ENCODE results near the gene ZNF362. TPM values are rescaled to one million over a fixed set of nuclear protein-coding genes. Genes with fewer than 3 reads are reported as not detected.

Gene ZNF362
- total and polyA plus RNA-seq, 4 donors, result 10.1 to 70.1 (median 46.4) TPM

- WGBS (ENCODE audit: insufficient coverage), result 80% methylated on average over 1 of the region's 3 CpGs
- Histone ChIP-seq H3K36me3 (ENCODE audit: control insufficient read depth, insufficient read depth, low read length) (peaks cover 2% of the 10 kb centered on the region), H3K9me3 (ENCODE audit: control insufficient read depth, insufficient read depth, low read length) (no peaks in the 10 kb centered on the region), H3K27me3 (ENCODE audit: control insufficient read depth, insufficient read depth, low read length) (no peaks in the 10 kb centered on the region), H3K27ac (ENCODE audit: low read depth, low read length) (peak overlapping the region; percentile 86), H3K4me1 (ENCODE audit: control insufficient read depth, insufficient read depth, low read length) (peaks cover 47% of the 10 kb centered on the region), H3K4me3 (ENCODE audit: low read depth, low read length) (peak overlapping the region; percentile 52)
- no peak for DNase-seq (ENCODE audit: low read depth in 4 of 6, low spot score in 6 of 6)
Observed at GRCh38 chr1:33346533-33346926, 90.2 kb downstream of the ZNF362 start.

DNA sequence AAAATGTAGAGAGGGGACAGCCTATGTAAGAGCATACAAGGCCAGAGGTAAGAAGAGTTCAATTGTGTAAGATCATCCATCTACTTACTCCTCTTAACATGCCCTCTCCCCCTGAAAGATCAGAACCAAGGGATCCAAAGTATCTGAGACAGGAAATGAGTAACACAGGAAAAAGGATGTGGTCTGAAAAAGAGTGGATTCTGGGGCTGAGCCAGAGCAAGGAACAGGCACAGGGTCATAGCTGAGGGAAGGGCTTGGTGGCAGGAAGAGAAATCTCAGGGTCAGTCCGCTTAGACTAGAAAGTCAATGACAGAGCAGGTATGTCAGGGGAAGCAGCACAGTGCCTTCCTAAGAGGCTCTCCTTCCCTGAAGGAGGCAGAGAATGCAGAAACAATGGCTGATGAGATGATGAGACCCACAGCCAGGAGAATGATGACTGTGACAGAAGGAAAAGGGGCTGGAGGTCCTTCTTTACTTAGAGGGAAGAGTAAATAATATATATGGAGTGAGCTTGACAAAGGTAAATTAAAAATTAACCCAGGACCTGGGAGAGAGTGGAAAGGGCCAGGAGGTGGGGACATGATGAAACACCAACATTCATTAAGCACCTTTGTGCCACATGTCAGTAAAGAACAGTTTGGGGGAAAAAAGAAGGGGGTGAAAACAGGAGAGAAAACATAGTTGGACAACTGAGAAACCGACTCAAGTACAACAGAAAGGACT lies 90.8 kb downstream of the ZNF362 start:
- H3K27me3 ChIP-seq (ENCODE audit: control insufficient read depth, insufficient read depth, low read length), result no peaks in the 10 kb centered on the region
- peaks cover 2% of the 10 kb centered on the region for H3K36me3 ChIP-seq (ENCODE audit: control insufficient read depth, insufficient read depth, low read length)
- WGBS (ENCODE audit: insufficient coverage), result 40% methylated on average over 1 of the region's 2 CpGs
- peak in 1 of 6 donors; percentile 35 for DNase-seq (ENCODE audit: low read depth in 4 of 6, low spot score in 6 of 6)
- H3K4me1 ChIP-seq (ENCODE audit: control insufficient read depth, insufficient read depth, low read length), result peaks cover 42% of the 10 kb centered on the region
- no peaks in the 10 kb centered on the region for H3K9me3 ChIP-seq (ENCODE audit: control insufficient read depth, insufficient read depth, low read length)
- H3K27ac ChIP-seq (ENCODE audit: low read depth, low read length), result peak overlapping the region; percentile 86
- peak overlapping the region; percentile 52 for H3K4me3 ChIP-seq (ENCODE audit: low read depth, low read length)

- peak overlapping the region; percentile 52 for H3K4me3 ChIP-seq (ENCODE audit: low read depth, low read length)
- WGBS (ENCODE audit: insufficient coverage), result 8% methylated on average over 5 of the region's 5 CpGs
- peaks cover 37% of the 10 kb centered on the region for H3K4me1 ChIP-seq (ENCODE audit: control insufficient read depth, insufficient read depth, low read length)
- peaks cover 4% of the 10 kb centered on the region for H3K36me3 ChIP-seq (ENCODE audit: control insufficient read depth, insufficient read depth, low read length)
- H3K27me3 ChIP-seq (ENCODE audit: control insufficient read depth, insufficient read depth, low read length), result no peaks in the 10 kb centered on the region
- no peaks in the 10 kb centered on the region for H3K9me3 ChIP-seq (ENCODE audit: control insufficient read depth, insufficient read depth, low read length)
- peak in 2 of 6 donors; percentile 53 to 78 for DNase-seq (ENCODE audit: low read depth in 4 of 6, low spot score in 6 of 6)
- H3K27ac ChIP-seq (ENCODE audit: low read depth, low read length), result peak overlapping the region; percentile 86
Observed at GRCh38 chr1:33347650-33347992, 91.3 kb downstream of the ZNF362 start.

GRCh38 chr1:33348194-33348593 lies 91.9 kb downstream of the ZNF362 start:
- DNase-seq (ENCODE audit: low read depth in 4 of 6, low spot score in 6 of 6), result peak in 1 of 6 donors; percentile 68
- Histone ChIP-seq H3K4me3 (ENCODE audit: low read depth, low read length) (peak overlapping the region; percentile 52), H3K27me3 (ENCODE audit: control insufficient read depth, insufficient read depth, low read length) (no peaks in the 10 kb centered on the region), H3K27ac (ENCODE audit: low read depth, low read length) (peak overlapping the region; percentile 86), H3K36me3 (ENCODE audit: control insufficient read depth, insufficient read depth, low read length) (peaks cover 5% of the 10 kb centered on the region), H3K4me1 (ENCODE audit: control insufficient read depth, insufficient read depth, low read length) (peaks cover 32% of the 10 kb centered on the region), H3K9me3 (ENCODE audit: control insufficient read depth, insufficient read depth, low read length) (no peaks in the 10 kb centered on the region)
- WGBS (ENCODE audit: insufficient coverage), result 0% methylated on average over 2 of the region's 2 CpGs

DNA sequence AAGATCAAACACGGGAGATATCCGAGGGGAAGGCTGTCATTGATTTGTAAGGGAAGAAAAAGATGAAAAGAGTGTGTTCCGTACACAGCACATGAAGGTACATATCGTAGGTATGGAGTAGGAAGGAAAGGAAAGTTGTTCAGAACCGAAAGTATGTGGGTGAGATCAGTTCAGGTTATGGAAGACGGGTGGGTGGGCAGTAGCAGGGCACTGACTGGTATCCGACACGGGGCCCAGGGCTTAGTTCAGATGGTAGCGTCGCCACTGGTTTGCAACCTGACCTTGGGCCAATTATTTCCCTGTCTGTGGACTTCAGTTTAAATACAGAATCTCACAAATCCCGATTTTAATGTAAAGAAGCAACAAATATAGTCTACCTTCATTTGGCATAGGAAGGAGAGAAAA lies 92.4 kb downstream of the ZNF362 start:
- Histone ChIP-seq H3K4me3 (ENCODE audit: low read depth, low read length) (peak overlapping the region; percentile 52), H3K27ac (ENCODE audit: low read depth, low read length) (peak overlapping the region; percentile 86), H3K4me1 (ENCODE audit: control insufficient read depth, insufficient read depth, low read length) (peaks cover 27% of the 10 kb centered on the region), H3K36me3 (ENCODE audit: control insufficient read depth, insufficient read depth, low read length) (peaks cover 6% of the 10 kb centered on the region), H3K9me3 (ENCODE audit: control insufficient read depth, insufficient read depth, low read length) (no peaks in the 10 kb centered on the region), H3K27me3 (ENCODE audit: control insufficient read depth, insufficient read depth, low read length) (no peaks in the 10 kb centered on the region)
- 3% methylated on average over 10 of the region's 11 CpGs for WGBS (ENCODE audit: insufficient coverage)
- DNase-seq (ENCODE audit: low read depth in 4 of 6, low spot score in 6 of 6), result no peak

DNA sequence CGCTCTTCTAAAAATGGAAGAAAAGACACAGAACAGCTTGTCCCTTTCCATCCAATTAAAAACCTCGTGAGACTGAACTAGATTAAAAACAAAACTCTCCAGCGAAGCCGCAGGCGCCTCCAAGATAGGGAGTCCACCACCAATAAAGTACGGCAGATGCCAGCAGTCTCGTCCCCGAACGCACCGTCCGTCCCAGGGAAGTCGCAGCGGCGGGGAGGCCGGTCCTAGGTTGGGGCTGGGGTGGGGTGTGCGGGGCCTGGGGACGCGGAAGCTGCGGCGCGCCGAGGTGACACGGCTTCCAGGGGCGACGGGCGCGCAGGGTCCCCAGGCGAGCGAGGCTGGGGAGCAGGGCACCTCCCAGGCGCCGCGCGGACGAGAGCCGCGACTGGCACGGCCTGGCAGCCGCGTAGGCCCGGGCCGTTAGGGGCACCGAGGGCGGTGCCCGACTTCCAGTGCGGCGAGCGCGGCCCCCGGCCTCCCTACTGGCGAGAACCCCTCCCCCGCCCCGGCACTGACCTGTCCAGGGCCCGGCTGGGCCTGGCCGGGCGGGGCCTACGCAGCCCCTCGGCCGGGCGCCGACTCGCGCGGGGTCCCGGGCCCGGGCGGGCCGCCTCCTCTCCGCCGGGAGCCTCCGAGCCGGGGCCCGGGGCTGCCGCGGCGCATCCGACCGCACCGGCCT lies 92.9 kb downstream of the ZNF362 start:
- Histone ChIP-seq H3K27ac (ENCODE audit: low read depth, low read length) (peak overlapping the region; percentile 86), H3K9me3 (ENCODE audit: control insufficient read depth, insufficient read depth, low read length) (no peaks in the 10 kb centered on the region), H3K36me3 (ENCODE audit: control insufficient read depth, insufficient read depth, low read length) (peaks cover 12% of the 10 kb centered on the region), H3K4me1 (ENCODE audit: control insufficient read depth, insufficient read depth, low read length) (peaks cover 26% of the 10 kb centered on the region), H3K27me3 (ENCODE audit: control insufficient read depth, insufficient read depth, low read length) (no peaks in the 10 kb centered on the region), H3K4me3 (ENCODE audit: low read depth, low read length) (peak overlapping the region; percentile 52)
- WGBS (ENCODE audit: insufficient coverage), result under 1% methylated on average over 76 of the region's 78 CpGs
- peak in 2 of 6 donors; percentile 62 to 71 for DNase-seq (ENCODE audit: low read depth in 4 of 6, low spot score in 6 of 6)

GRCh38 chr1:33349778-33350610 lies 93.7 kb downstream of the ZNF362 start:
- H3K4me3 ChIP-seq (ENCODE audit: low read depth, low read length), result peak overlapping the region; percentile 78
- H3K4me1 ChIP-seq (ENCODE audit: control insufficient read depth, insufficient read depth, low read length), result peaks cover 22% of the 10 kb centered on the region
- under 1% methylated on average over 86 of the region's 104 CpGs for WGBS (ENCODE audit: insufficient coverage)
- no peaks in the 10 kb centered on the region for H3K27me3 ChIP-seq (ENCODE audit: control insufficient read depth, insufficient read depth, low read length)
- peak overlapping the region; percentile 85 for H3K27ac ChIP-seq (ENCODE audit: low read depth, low read length)
- H3K36me3 ChIP-seq (ENCODE audit: control insufficient read depth, insufficient read depth, low read length), result peaks cover 19% of the 10 kb centered on the region
- no peaks in the 10 kb centered on the region for H3K9me3 ChIP-seq (ENCODE audit: control insufficient read depth, insufficient read depth, low read length)
- peak in 4 of 6 donors; percentile 68 to 95 (median 88) for DNase-seq (ENCODE audit: low read depth in 4 of 6, low spot score in 6 of 6)

Small RNAs within 50 kb of the gene (small RNA-seq; reads per million reads assigned to genes)
- gene RN7SKP16 (ENCODE audit: low replicate concordance), result 0.12 reads per million

Other genes starting within 250 kb of the ZNF362 start
- gene AK2, start 219.6 kb upstream of the ZNF362 start, total RNA-seq, result 100 to 1,000 TPM in 1 of 2 donors, 10 to 100 TPM in 1; 57.1 to 135 TPM
- gene AK2, start 219.6 kb upstream of the ZNF362 start, polyA plus RNA-seq (ENCODE audit: insufficient read length in 2 of 2), result 100 to 1,000 TPM; 110 to 126 TPM
- gene AZIN2, start 175.3 kb upstream of the ZNF362 start, total RNA-seq, result 10 to 100 TPM; 15.1 to 20.6 TPM
- gene AZIN2, start 175.3 kb upstream of the ZNF362 start, polyA plus RNA-seq (ENCODE audit: insufficient read length in 2 of 2), result 10 to 100 TPM; 31.1 to 33.2 TPM
- gene TRIM62, start 74.4 kb upstream of the ZNF362 start, total RNA-seq, result 10 to 100 TPM in 1 of 2 donors, 1 to 10 TPM in 1; 6.8 to 11.6 TPM
- gene TRIM62, start 74.4 kb upstream of the ZNF362 start, polyA plus RNA-seq (ENCODE audit: insufficient read length in 2 of 2), result 10 to 100 TPM; 17.8 to 20.7 TPM
- not detected for gene A3GALT2, start 64.6 kb downstream of the ZNF362 start, total RNA-seq
- under 1 TPM; 0.33 to 0.57 TPM for gene A3GALT2, start 64.6 kb downstream of the ZNF362 start, polyA plus RNA-seq (ENCODE audit: insufficient read length in 2 of 2)
- 10 to 100 TPM; 51.9 to 78.4 TPM for gene PHC2, start 174.6 kb downstream of the ZNF362 start, total RNA-seq
- gene PHC2, start 174.6 kb downstream of the ZNF362 start, polyA plus RNA-seq (ENCODE audit: insufficient read length in 2 of 2), result 100 to 1,000 TPM; 105 to 111 TPM
- gene ZSCAN20, start 216.2 kb downstream of the ZNF362 start, total RNA-seq, result 1 to 10 TPM; 8.3 to 8.5 TPM
- 1 to 10 TPM; 3.1 TPM for gene ZSCAN20, start 216.2 kb downstream of the ZNF362 start, polyA plus RNA-seq (ENCODE audit: insufficient read length in 2 of 2)